ENCODE data around the gene HEPN1.

DNA sequence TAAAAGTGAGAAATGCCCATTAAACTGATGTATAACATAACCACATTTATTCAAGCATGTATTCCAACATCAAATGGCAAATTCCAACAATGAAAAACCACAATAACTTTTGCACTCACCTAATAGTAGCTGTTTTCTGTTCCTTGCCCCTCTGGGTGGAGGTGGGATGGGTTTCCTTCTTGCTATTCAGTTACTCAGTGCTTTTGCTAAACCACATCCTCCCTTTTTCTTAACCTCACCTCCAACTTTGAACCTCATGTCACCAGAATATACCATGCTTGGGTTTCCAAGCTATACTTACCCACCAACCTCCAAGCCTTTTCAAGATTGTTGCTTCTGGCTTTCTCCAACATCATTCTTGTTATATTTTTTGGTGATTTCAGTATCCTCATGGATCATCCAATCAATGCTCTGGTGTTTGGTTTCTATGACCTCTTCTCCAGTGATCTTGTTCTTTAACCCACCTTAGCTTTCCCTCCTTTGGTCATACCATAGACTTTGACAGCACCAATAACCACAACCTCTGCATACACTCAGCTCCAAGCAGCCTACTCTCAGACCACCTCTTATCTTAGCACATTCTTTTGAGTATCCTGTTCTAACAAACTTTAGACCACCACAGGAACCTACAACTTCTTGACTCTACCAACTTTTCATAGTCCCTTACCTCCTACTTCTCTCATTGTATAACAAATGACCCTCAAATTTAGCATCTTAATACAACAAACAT, 31.7 kb downstream of the HEPN1 start:
- TF ChIP-seq EZH2 (IDR thresholded peaks at IDR 0.05; ENCODE audit: low read depth, low read length, severe bottlenecking) (no peak), POLR2A (IDR thresholded peaks at IDR 0.05; ENCODE audit: control extremely low read depth in 1 of 2, low read depth in 2 of 2, low read length in 2 of 2) (no peak), CEBPB (IDR thresholded peaks at IDR 0.05; ENCODE audit: low read depth, low read length) (no peak), RAD21 (IDR thresholded peaks at IDR 0.05 in 1 of 2, conservative IDR thresholded peaks at IDR 0.05 in 1 of 2; ENCODE audit: low read depth in 2 of 2, low read length in 2 of 2) (no peak), EP300 (IDR thresholded peaks at IDR 0.05; ENCODE audit: borderline replicate concordance in 1 of 2, low read depth in 2 of 2, low read length in 2 of 2) (no peak), KDM5A (IDR thresholded peaks at IDR 0.05; ENCODE audit: low read length) (no peak), RNF2 (IDR thresholded peaks at IDR 0.05; ENCODE audit: borderline replicate concordance, low read depth, low read length, missing control alignments, poor library complexity, severe bottlenecking) (no peak), EGR1 (IDR thresholded peaks at IDR 0.05; ENCODE audit: borderline replicate concordance, low read depth, low read length) (no peak)
- TF ChIP-seq, protein P1, sequence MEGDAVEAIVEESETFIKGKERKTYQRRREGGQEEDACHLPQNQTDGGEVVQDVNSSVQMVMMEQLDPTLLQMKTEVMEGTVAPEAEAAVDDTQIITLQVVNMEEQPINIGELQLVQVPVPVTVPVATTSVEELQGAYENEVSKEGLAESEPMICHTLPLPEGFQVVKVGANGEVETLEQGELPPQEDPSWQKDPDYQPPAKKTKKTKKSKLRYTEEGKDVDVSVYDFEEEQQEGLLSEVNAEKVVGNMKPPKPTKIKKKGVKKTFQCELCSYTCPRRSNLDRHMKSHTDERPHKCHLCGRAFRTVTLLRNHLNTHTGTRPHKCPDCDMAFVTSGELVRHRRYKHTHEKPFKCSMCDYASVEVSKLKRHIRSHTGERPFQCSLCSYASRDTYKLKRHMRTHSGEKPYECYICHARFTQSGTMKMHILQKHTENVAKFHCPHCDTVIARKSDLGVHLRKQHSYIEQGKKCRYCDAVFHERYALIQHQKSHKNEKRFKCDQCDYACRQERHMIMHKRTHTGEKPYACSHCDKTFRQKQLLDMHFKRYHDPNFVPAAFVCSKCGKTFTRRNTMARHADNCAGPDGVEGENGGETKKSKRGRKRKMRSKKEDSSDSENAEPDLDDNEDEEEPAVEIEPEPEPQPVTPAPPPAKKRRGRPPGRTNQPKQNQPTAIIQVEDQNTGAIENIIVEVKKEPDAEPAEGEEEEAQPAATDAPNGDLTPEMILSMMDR (IDR thresholded peaks at IDR 0.05; ENCODE audit: control extremely low read depth in 1 of 3, insufficient read depth in 1 of 3, low read depth in 1 of 3, low read length in 3 of 3): no peak
